ENCODE data around the gene OPHN1. TPM values are rescaled to one million over a fixed set of nuclear protein-coding genes. Genes with fewer than 3 reads are reported as not detected.

OPHN1 gene, protein sequence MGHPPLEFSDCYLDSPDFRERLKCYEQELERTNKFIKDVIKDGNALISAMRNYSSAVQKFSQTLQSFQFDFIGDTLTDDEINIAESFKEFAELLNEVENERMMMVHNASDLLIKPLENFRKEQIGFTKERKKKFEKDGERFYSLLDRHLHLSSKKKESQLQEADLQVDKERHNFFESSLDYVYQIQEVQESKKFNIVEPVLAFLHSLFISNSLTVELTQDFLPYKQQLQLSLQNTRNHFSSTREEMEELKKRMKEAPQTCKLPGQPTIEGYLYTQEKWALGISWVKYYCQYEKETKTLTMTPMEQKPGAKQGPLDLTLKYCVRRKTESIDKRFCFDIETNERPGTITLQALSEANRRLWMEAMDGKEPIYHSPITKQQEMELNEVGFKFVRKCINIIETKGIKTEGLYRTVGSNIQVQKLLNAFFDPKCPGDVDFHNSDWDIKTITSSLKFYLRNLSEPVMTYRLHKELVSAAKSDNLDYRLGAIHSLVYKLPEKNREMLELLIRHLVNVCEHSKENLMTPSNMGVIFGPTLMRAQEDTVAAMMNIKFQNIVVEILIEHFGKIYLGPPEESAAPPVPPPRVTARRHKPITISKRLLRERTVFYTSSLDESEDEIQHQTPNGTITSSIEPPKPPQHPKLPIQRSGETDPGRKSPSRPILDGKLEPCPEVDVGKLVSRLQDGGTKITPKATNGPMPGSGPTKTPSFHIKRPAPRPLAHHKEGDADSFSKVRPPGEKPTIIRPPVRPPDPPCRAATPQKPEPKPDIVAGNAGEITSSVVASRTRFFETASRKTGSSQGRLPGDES
- under 1 TPM in 1 of 2 donors, not detected in 1; 0.06 TPM for total RNA-seq

- Mint-ChIP-seq H3K9me3 (no peaks in the 10 kb centered on the region), H3K36me3 (no peaks in the 10 kb centered on the region), H3K27ac (no peak within 1 kb of the TSS)
- DNase-seq (ENCODE audit: low spot score in 2 of 2) (peak in 1 of 2 donors; percentile 2), ATAC-seq (peak; percentile 38 to 39)
Observed at GRCh38 chrX:68433155-68433980, at the start of gene OPHN1. TSS of gene OPHN1 (minus strand) at chrX:68433495. CDS start at chrX:68433020, 475 bp downstream.

GRCh38 chrX:68480969-68481368 lies 47.7 kb upstream of the OPHN1 start:
- Mint-ChIP-seq H3K36me3 (no peaks in the 10 kb centered on the region), H3K27ac (no peak overlapping the region), H3K9me3 (no peaks in the 10 kb centered on the region)
- ATAC-seq (no peak), DNase-seq (ENCODE audit: low spot score in 2 of 2) (no peak)

DNA sequence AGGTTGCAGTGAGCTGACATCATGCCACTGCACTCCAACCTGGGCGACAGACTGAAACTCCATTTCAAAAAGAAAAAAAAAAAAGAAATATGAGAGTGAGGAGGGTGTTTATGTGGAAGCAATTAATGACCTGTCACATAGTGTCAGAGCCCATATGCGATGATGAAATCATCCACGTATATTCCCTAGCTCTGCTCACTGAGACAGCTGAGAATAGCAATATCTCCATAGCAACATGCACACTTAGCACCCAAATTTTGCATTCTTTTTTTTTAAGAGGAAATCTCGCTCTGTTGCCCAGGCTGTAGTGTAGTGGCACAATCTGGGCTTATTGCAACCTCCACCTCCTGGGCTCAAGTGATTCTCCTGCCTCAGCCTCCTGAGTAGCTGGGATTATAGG lies 31.5 kb upstream of the OPHN1 start:
- DNase-seq (ENCODE audit: low spot score in 2 of 2) (no peak), ATAC-seq (no peak)
- Mint-ChIP-seq H3K36me3 (no peaks in the 10 kb centered on the region), H3K9me3 (no peaks in the 10 kb centered on the region), H3K27ac (no peak overlapping the region)

GRCh38 chrX:68463880-68464279 lies 30.6 kb upstream of the OPHN1 start:
- Mint-ChIP-seq H3K36me3 (no peaks in the 10 kb centered on the region), H3K9me3 (no peaks in the 10 kb centered on the region), H3K27ac (no peak overlapping the region)
- ATAC-seq (no peak), DNase-seq (ENCODE audit: low spot score in 2 of 2) (no peak)

- H3K36me3 Mint-ChIP-seq = no peaks in the 10 kb centered on the region
- DNase-seq (ENCODE audit: low spot score in 2 of 2) (peak in 1 of 2 donors; percentile 8), ATAC-seq (peak in 1 of 2 donors; percentile 47)
- H3K9me3 Mint-ChIP-seq = no peaks in the 10 kb centered on the region
- no peak overlapping the region for H3K27ac Mint-ChIP-seq
Observed at GRCh38 chrX:68462653-68463052, 29.4 kb upstream of the OPHN1 start.

GRCh38 chrX:68462197-68462596 lies 28.9 kb upstream of the OPHN1 start:
- DNase-seq (ENCODE audit: low spot score in 2 of 2) (no peak), ATAC-seq (no peak)
- Mint-ChIP-seq H3K9me3 (no peaks in the 10 kb centered on the region), H3K36me3 (no peaks in the 10 kb centered on the region), H3K27ac (no peak overlapping the region)

DNA sequence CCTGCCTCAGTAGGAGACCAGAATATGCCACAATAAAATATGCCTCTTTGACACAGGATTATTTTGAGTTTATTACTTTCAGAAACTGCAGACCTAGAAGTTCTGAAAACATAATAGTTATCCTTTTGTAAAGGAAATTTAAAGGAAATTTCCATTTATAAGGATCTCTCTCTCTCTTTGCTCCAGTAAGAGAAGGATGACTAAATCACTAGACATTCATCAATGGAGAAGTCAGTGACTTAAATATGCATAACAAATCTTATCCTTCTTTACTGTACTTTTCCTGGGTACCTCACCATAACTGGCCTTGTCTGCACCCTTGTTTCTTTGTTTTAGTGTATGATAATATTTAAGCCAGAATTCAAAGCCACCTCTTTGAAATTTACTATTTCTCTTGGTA lies 28.3 kb upstream of the OPHN1 start:
- Mint-ChIP-seq H3K27ac (no peak overlapping the region), H3K9me3 (no peaks in the 10 kb centered on the region), H3K36me3 (no peaks in the 10 kb centered on the region)
- DNase-seq (ENCODE audit: low spot score in 2 of 2) = no peak
- ATAC-seq = no peak

DNA sequence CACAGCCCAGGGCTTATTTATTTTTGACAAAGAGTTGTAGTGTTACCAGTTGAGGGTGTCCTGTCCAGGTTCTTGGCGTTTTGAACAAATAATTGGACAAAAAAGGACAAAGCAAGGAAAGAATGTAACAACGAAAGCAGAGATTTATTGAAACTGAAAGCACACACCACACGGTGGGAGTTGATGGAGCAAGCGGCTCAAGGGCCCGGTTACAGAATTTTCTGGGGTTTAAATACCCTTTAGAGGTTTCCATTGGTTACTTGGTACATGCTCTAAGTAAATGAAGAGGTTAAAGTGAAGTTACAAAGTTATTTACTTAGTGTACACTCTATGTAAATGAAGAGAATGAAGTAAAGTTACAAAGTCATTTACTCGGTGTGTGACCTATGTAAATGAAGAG lies 27.8 kb upstream of the OPHN1 start:
- ATAC-seq = no peak
- no peak for DNase-seq (ENCODE audit: low spot score in 2 of 2)
- no peaks in the 10 kb centered on the region for H3K9me3 Mint-ChIP-seq
- H3K27ac Mint-ChIP-seq = no peak overlapping the region
- no peaks in the 10 kb centered on the region for H3K36me3 Mint-ChIP-seq

DNA sequence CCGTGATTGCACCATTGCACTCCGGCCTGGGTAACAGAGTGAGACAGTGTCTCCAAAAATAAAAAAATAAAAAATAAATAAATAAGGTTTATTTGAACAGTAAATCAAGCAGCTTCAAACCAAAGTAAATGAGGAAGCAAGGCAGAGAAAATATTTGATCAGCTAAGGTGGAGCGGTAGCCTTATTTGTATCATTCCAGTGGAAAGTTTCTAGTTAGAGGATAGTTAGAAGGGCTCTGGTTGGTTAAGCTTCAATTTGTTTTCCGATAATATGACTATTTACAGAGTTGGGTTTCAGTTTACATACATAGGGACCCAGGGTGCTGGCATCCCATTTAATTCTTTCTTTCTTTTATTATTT lies 21.8 kb upstream of the OPHN1 start:
- DNase-seq (ENCODE audit: low spot score in 2 of 2) (no peak), ATAC-seq (no peak)
- no peaks in the 10 kb centered on the region for H3K9me3 Mint-ChIP-seq
- no peaks in the 10 kb centered on the region for H3K36me3 Mint-ChIP-seq
- no peak overlapping the region for H3K27ac Mint-ChIP-seq

- Mint-ChIP-seq H3K27ac (no peak overlapping the region), H3K36me3 (no peaks in the 10 kb centered on the region)
- ATAC-seq = no peak
Observed at GRCh38 chrX:68454476-68455150, 21.3 kb upstream of the OPHN1 start.

DNA sequence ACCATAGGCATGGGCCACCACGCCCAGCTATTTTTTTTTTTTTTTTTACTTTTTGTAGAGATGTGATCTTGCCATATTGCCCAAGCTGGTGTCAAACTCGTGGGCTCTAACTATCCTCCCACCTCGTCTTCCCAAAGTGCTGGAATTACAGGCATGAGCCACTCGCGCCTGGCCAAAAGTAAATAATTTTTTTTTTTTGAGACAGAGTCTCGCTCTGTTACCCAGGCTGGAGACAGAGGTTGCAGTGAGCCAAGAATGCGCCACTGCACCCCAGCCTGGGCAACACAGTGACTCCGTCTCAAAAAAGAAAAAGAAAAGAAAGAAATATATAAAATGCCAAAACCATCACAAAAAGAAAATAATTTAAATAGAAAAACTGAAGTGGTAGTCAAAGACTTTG lies 18.4 kb upstream of the OPHN1 start:
- ATAC-seq (no peak), DNase-seq (ENCODE audit: low spot score in 2 of 2) (no peak)
- Mint-ChIP-seq H3K36me3 (no peaks in the 10 kb centered on the region), H3K27ac (no peak overlapping the region), H3K9me3 (no peaks in the 10 kb centered on the region)

More at GRCh38 chrX:68454476-68455150, 21.3 kb upstream of the OPHN1 start:
- H3K9me3 Mint-ChIP-seq = no peaks in the 10 kb centered on the region
- no peak for DNase-seq (ENCODE audit: low spot score in 2 of 2)

GRCh38 chrX:68443155-68443868 lies 10.0 kb upstream of the OPHN1 start:
- Mint-ChIP-seq H3K9me3 (no peaks in the 10 kb centered on the region), H3K27ac (no peak overlapping the region), H3K36me3 (no peaks in the 10 kb centered on the region)
- ATAC-seq = peak in 1 of 2 donors; percentile 59
- no peak for DNase-seq (ENCODE audit: low spot score in 2 of 2)

DNA sequence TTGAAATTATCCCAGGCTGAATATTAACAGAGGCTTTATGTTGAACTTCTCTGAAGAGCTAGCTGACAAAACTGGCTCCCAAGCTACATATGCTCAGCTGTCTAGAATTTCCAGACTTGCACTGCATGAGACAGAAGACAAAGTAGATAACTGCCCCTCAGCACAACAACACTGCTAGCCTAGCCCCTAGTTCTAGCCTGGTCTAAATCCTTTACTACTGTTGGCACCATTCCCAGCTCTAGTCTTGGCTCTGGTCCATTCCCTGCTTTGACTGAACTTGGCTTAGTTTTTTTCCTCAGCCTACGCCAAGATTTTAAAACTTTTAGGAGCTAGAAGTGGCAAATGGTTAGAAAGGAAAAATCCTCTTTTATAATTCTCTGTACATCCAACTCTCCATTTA lies 7.6 kb upstream of the OPHN1 start:
- ATAC-seq (no peak), DNase-seq (ENCODE audit: low spot score in 2 of 2) (no peak)
- H3K27ac Mint-ChIP-seq = no peak overlapping the region
- no peaks in the 10 kb centered on the region for H3K36me3 Mint-ChIP-seq
- H3K9me3 Mint-ChIP-seq = no peaks in the 10 kb centered on the region

DNA sequence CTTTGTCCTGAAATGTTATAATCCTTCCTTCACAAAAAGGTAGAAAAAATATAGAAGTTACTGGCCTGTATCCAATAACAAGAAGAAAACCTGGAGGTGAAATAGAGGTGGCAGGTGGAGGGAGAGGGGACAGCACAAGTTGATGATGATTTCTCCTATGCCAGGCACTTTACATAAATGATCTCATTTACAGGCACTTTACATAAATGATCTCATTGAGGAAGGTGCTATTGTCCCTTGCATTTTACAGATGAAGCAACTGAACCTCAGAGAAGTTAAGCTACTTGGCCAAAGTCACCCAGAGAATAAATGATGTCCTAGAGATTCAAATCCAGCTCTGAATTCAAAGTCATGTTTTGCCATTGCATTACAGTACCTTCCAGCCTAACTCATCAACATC lies 7.1 kb upstream of the OPHN1 start:
- ATAC-seq = no peak
- H3K27ac Mint-ChIP-seq = no peak overlapping the region
- no peaks in the 10 kb centered on the region for H3K9me3 Mint-ChIP-seq
- no peak for DNase-seq (ENCODE audit: low spot score in 2 of 2)
- no peaks in the 10 kb centered on the region for H3K36me3 Mint-ChIP-seq

DNA sequence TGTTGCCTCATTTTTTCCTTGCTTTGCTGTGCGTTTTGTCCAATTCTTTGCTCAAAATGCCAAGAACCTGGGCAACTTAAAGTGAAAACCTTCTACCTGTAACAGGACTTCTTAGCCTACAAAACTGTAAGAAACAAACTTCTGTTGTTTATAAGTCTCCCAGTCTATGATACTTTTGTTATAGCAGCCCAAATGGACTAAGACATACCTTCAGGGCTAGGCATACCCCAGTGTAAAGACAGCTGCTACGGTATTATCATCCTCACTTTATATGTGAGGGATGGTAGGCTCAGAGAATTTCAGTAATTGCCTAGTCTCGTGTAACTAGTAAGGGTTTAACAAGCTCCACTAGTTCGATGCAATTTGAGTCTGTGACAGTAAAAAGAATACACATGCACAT lies 6.0 kb upstream of the OPHN1 start:
- H3K36me3 Mint-ChIP-seq = no peaks in the 10 kb centered on the region
- H3K9me3 Mint-ChIP-seq = no peaks in the 10 kb centered on the region
- no peak overlapping the region for H3K27ac Mint-ChIP-seq
- DNase-seq (ENCODE audit: low spot score in 2 of 2) (no peak), ATAC-seq (no peak)

- Mint-ChIP-seq H3K27ac (no peak overlapping the region), H3K36me3 (no peaks in the 10 kb centered on the region), H3K9me3 (no peaks in the 10 kb centered on the region)
- ATAC-seq (no peak), DNase-seq (ENCODE audit: low spot score in 2 of 2) (no peak)
Observed at GRCh38 chrX:68438575-68438974, 5.3 kb upstream of the OPHN1 start.
